SU-DHL-6 (cell line): Measurements from ENCODE around the gene TPD52L1.

ENCODE experiments used
- H2AFZ ChIP-seq: fragments of 200-600 bp; sonication (generic); 2 replicates; pipeline ENCODE4 v1.6.1; 2014; ENCODE audit warnings: low read depth, mild to moderate bottlenecking, moderate library complexity, mixed read lengths, antibody characterized with exemption, low read length; ENCODE audit not compliant: severe bottlenecking
- H3F3A ChIP-seq: fragments of 200-600 bp; shearing (Covaris generic); 2 replicates; pipeline ENCODE4 v1.6.0; 2016; ENCODE audit warnings: antibody characterized with exemption, mild to moderate bottlenecking; ENCODE audit not compliant: insufficient read depth
- H3K27ac ChIP-seq: fragments of 200-600 bp; sonication (generic); 2 replicates; pipeline ENCODE4 v1.5.1; 2016; ENCODE audit warnings: low read depth, mild to moderate bottlenecking, low read length, moderate library complexity, mixed read lengths
- H3K27me3 ChIP-seq: fragments of 200-600 bp; sonication (generic), shearing (Covaris generic); 2 replicates; pipeline ENCODE4 v1.6.0; 2014; ENCODE audit warnings: mild to moderate bottlenecking, low read length
- H3K36me3 ChIP-seq: fragments of 200-600 bp; sonication (generic); 2 replicates; pipeline ENCODE4 v1.6.1; 2014; ENCODE audit warnings: mild to moderate bottlenecking, low read length, mixed read lengths
- H3K4me2 ChIP-seq: fragments of 300-600, 200-600 bp; shearing (Covaris generic), sonication (generic); 2 replicates; pipeline ENCODE4 v1.6.0; 2014; ENCODE audit warnings: low read length, low read depth, mild to moderate bottlenecking; ENCODE audit not compliant: poor library complexity, severe bottlenecking
- H3K4me3 ChIP-seq: fragments of 200-600 bp; sonication (generic); 2 replicates; pipeline ENCODE4 v1.5.1; 2014; ENCODE audit warnings: antibody characterized with exemption, low read length, mild to moderate bottlenecking, mixed read lengths; ENCODE audit not compliant: insufficient read depth, poor library complexity, severe bottlenecking
- H3K79me2 ChIP-seq: fragments of 200-600 bp; sonication (generic); 2 replicates; pipeline ENCODE4 v1.6.1; 2014; ENCODE audit warnings: mild to moderate bottlenecking, low read length, moderate library complexity; ENCODE audit not compliant: insufficient read depth
- H3K9ac ChIP-seq: fragments of 200-600 bp; sonication (generic); 2 replicates; pipeline ENCODE4 v1.7.0; 2014; ENCODE audit warnings: mild to moderate bottlenecking, low read length
- H3K9me2 ChIP-seq: fragments of 200-600 bp; sonication (generic); replicated peaks from 2 replicates; pipeline ENCODE4 v1.6.1; 2014; ENCODE audit warnings: low read length; ENCODE audit not compliant: insufficient read depth
- H3K9me3 ChIP-seq: fragments of 200-600 bp; sonication (generic); 2 replicates; pipeline ENCODE4 v1.6.1; 2014; ENCODE audit warnings: low read length, mixed read lengths; ENCODE audit not compliant: insufficient read depth
- H4K20me1 ChIP-seq: fragments of 200-600 bp; sonication (generic); 2 replicates; pipeline ENCODE4 v1.6.1; 2014; ENCODE audit warnings: low read depth, mild to moderate bottlenecking, antibody characterized with exemption, low read length, moderate library complexity, mixed read lengths
- CTCF ChIP-seq: fragments of 200-600 bp; sonication (generic); IDR thresholded peaks from one replicate; pipeline ENCODE4 v1.5.1; 2017; ENCODE audit warnings: antibody characterized with exemption, mild to moderate bottlenecking, low read length, moderate library complexity; ENCODE audit not compliant: insufficient read depth, poor library complexity, severe bottlenecking
- EZH2phosphoT487 ChIP-seq: fragments of 200-600 bp; sonication (generic), shearing (Covaris generic); conservative IDR thresholded peaks from 2 replicates; pipeline ENCODE4 v1.6.1; 2018; ENCODE audit warnings: mild to moderate bottlenecking, antibody characterized with exemption, low read length, moderate library complexity, mixed read lengths

Gene TPD52L1

DNA sequence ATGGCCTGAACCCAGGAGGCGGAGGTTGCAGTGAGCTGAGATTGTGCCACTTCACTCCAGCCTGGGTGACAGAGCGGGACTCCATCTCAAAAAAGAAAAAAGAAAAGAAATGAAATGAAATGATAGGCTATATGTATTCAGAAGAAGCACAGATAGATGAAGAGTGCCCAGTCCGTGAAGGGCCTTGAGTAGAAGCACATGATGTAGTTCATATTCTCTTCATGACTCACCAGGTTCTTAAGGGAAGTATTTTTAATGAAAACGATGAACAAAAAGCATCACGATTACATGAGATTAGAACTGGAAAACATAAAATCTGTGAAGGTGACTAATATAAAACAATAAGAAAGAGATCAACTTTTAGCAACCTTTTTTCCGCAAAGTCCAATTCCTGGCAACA lies 29.8 kb downstream of the TPD52L1 start:
- peaks cover 2% of the 10 kb centered on the region; the same call in 1 of the 2 replicates for H3K27me3 ChIP-seq
- H3K9ac ChIP-seq: no peak overlapping the region
- no peak for TF ChIP-seq CTCF
- TF ChIP-seq EZH2phosphoT487: no peak
- no peaks in the 10 kb centered on the region for H3K9me2 ChIP-seq
- no peaks in the 10 kb centered on the region for H3K36me3 ChIP-seq
- no peak overlapping the region for H3K4me2 ChIP-seq
- no peaks in the 10 kb centered on the region for H4K20me1 ChIP-seq
- no peak overlapping the region for H3K27ac ChIP-seq
- no peak overlapping the region for H2AFZ ChIP-seq
- no peaks in the 10 kb centered on the region for H3F3A ChIP-seq
- no peaks in the 10 kb centered on the region for H3K79me2 ChIP-seq
- no peaks in the 10 kb centered on the region for H3K9me3 ChIP-seq
- H3K4me3 ChIP-seq: no peak overlapping the region

- Histone ChIP-seq H3K27ac (no peak overlapping the region), H3K4me3 (no peak overlapping the region), H2AFZ (no peak overlapping the region), H3K9ac (no peak overlapping the region), H3K9me3 (no peaks in the 10 kb centered on the region), H3K79me2 (no peaks in the 10 kb centered on the region), H3K36me3 (no peaks in the 10 kb centered on the region), H4K20me1 (no peaks in the 10 kb centered on the region), H3K9me2 (no peaks in the 10 kb centered on the region), H3K4me2 (no peak overlapping the region), H3K27me3 (no peaks in the 10 kb centered on the region), H3F3A (no peaks in the 10 kb centered on the region)
- TF ChIP-seq CTCF (no peak), EZH2phosphoT487 (no peak)
These were observed 34.5 kb downstream of the TPD52L1 start for GRCh38 chr6:125188037-125188436.

DNA sequence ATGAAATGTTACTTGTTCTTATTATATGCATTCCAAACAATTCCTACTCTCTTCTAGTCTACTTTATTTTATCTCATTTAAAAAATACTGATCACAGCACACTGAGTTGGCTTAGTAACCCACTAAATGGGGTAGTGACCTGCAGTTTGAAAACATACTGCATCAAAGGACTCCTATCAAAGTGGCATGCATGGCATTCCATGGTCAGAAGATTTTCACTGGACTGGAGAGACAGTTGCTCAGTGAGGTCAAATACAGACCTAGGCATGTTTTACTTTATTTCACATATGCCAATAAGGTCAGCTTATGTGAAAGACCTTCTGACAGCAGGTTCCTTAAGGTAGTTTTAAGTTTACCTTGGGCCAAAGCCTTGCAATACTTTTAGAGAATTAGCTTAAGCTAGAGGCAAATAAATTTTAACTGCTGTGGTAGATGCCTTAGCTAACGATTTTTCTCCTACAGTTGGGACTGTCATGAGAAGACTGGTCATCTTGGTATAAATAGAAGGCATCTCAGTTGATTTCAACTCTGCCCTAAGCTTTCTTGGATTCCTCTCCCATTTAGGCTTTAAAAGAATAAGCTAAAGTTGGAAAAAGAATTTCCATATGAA lies 35.1 kb downstream of the TPD52L1 start:
- no peak for TF ChIP-seq CTCF
- TF ChIP-seq EZH2phosphoT487: no peak
- H4K20me1 ChIP-seq: no peaks in the 10 kb centered on the region

More for the DNA sequence above, 35.1 kb downstream of the TPD52L1 start:
- Histone ChIP-seq H3K9ac (no peak overlapping the region), H3K4me2 (no peak overlapping the region), H3K79me2 (no peaks in the 10 kb centered on the region), H3K4me3 (no peak overlapping the region), H2AFZ (no peak overlapping the region), H3F3A (no peaks in the 10 kb centered on the region), H3K36me3 (no peaks in the 10 kb centered on the region), H3K27me3 (no peaks in the 10 kb centered on the region), H3K9me3 (no peaks in the 10 kb centered on the region), H3K27ac (no peak overlapping the region), H3K9me2 (no peaks in the 10 kb centered on the region)
